GM19324 (cell line): ENCODE results near the gene ILK.

Source experiments
- ATAC-seq: cut with Tn5 transposase; IDR thresholded peaks from one replicate; pipeline ENCODE4 v1.9.1; 2021; ENCODE audit warnings: mild to moderate bottlenecking, moderate library complexity; ENCODE audit not compliant: unreplicated experiment, low FRiP score

The ILK gene

GRCh38 chr11:6603287-6604080, at the start of gene ILK, which contains the start of gene RRP8:
ILK (plus strand) TSS chr11:6603774; CDS start chr11:6604272, 498 bp downstream.
RRP8 (minus strand) TSS chr11:6603616; CDS start chr11:6603502, 114 bp downstream.
- ATAC-seq: peak; percentile 89

GRCh38 chr11:6554828-6555706, 48.5 kb upstream of the ILK start:
- no peak for ATAC-seq

DNA sequence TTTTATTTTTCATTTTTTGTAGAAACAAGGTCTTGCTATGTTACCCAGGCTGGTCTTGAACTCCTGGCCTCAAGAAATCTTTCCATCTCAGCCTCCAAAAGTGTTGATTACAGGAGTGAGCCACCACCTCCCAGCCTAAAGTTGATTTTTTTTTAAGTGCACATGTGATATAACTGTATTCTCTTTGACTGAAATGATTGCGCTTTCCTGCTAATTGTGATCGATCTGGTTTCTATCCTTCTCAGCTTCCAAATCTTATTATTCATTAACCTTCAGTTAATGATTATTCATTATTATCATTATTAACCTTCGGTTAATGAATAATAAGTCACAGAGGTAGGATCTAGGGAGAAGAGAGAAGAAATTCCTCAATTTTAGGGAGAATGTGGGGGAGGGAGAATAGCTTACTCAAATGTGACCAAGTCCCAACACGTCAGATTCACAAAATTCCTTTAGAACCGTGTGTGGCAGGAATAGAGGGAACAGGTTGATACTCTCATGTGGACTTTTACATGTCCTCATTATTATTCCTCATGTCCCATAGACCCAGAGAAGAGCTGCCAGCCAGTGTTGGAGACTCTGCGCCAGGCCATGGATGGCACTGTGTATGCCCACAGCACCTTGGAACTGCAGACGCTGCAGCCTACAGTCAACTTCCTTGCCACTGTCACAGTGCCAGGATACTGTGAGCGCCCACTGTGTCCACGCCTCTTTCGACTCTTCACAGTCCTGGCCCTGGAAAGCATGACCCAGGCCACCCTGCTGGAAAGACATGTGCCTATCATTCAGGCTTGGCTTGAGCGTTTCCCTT, 47.2 kb upstream of the ILK start:
- ATAC-seq: no peak

DNA sequence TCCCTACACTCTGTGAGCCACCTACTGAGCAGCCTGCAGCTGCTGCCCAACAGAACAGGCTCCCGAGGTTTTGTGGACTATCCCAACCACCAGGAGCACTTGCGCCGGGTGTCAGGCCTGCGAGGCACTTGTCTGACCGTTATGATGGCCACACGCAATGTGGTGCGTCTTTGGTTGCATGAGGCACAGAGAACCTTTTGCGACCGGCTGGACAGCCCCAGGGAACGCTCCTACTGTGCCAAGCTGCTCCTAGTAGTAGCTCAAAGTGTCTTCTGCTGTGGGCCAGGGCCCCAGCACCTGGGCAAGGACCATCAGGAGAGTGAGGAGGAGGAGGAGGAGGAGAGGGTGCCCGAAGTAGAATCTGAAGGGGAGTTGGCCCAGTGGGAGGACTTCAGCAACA, 46.5 kb upstream of the ILK start:
- no peak for ATAC-seq

DNA sequence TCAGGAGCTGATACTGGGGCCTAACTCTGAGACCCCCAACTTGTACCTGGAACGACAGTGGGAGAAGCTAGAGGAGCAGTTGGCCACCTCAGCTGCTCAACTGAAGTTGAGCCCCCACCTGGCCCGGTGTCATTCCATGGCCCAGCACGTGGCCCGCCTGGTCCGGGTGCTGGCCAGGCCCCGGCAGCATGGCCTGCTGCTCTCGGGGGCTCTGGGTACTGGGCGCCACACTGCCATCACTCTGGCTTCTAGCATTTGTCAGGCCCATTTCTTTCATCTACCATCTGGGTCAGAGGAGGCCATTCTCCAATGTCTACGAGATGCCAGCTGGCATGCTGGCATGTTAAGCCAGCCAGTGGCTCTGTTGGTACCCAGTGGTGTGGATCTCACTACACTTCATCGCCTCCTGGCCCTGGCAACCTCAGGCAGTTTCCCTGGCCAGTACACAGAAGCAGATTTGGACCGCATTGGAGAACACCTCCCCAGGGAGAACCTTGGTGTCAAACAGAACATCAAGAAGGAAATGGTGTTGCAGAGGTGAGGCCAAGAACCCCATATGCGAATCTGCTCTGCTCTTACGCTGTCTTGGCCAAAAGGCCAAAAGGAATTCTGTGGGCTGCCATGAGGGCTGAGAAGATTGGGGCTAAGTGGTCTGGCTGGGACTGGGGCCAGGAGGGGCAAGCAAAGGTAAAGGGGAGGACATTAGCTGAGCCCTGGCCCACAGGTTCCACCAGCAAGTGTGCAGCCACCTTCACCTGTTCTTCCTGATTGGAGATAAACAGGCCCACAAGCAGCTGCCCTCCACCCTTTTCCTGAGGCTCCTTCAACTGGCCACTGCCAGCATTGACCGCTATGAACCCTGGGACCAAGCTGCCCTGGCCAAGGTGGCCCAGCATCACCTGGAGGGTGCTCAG, 45.6 kb upstream of the ILK start:
- ATAC-seq: no peak

- ATAC-seq: no peak
Measured at GRCh38 chr11:6559369-6559768, 44.2 kb upstream of the ILK start.

DNA sequence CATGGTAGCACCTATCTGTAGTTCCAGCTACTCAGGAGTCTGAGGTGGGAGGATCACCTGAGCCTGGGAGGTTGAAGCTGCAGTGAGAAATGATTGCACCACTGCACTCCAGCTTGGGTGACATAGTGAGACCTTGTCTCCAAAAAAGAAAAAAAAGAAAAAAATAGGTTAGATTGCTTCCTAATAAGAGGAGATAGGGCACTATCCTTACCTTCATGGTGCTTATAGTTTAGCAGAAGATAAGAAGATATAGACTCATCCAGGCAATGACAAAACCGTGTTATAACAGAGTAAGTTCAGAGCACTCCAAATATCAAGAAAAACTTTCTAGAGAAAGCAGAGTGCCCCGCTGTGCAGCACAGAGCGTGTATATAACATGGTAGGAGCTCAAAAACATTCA, 42.3 kb upstream of the ILK start:
- no peak for ATAC-seq

DNA sequence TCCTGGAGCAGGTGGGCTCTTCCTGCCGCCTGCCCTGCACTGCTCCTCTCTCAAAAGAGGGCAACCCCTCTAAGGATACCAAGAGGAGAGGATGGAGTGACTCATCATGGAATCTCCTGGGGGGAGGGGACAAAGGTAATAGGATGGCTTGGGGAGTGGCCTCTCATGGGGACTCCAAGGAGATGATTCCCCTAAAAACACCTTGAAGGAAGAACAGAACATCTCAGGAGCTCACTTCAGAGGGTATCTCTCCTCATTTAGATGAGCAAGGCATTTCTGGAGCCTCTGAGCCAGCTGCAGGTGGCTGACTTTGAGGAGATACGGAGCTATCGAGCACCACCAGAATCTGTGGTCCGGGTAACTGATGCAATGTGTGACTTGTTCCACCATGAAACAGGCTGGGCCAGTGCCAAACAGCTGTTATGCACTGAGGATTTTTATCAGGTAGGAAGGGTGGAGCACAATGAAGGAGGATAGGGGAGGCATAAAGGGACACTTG, 40.4 kb upstream of the ILK start:
- ATAC-seq: no peak

DNA sequence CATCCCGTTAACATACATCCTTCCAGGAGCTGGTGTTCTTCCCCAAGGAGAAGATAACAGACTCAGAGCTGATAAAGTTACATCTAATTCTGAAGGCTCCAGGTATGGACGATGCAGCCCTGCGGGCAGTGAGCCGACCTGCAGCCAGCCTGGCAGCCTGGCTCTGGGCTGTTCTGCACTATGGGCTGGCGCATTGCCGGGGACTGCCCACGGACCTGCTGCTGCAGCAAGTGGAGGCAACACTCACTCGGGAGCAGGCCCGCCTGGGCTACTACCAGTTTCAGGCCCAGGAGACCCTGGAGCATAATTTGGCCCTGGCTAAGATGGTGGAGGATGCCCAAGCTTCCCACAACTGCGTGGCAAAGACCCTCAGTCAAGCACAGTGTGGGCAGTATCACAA, 39.9 kb upstream of the ILK start:
- no peak for ATAC-seq

DNA sequence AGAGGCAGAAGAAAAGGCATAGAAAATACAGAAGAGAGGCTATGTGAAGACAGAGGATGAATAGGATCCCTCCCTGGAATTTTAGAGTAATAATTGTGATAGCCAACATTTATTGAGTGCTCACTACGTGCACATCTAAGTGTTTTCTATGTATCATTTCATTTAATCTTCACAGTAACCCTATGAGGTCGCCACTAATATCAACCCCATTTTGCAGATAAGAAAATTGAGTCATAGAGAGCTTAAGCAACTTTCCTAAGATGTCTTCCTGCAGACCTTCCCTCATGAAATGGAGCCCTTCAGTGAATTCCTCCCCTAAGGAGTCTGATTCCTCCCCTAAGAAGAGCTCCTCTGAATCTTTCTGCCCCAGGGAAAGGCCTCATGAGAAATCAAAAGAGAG, 38.2 kb upstream of the ILK start:
- ATAC-seq: no peak

- ATAC-seq: no peak
Measured at GRCh38 chr11:6565988-6566703, 37.4 kb upstream of the ILK start.

GRCh38 chr11:6566704-6567370, 36.7 kb upstream of the ILK start:
- ATAC-seq: no peak

DNA sequence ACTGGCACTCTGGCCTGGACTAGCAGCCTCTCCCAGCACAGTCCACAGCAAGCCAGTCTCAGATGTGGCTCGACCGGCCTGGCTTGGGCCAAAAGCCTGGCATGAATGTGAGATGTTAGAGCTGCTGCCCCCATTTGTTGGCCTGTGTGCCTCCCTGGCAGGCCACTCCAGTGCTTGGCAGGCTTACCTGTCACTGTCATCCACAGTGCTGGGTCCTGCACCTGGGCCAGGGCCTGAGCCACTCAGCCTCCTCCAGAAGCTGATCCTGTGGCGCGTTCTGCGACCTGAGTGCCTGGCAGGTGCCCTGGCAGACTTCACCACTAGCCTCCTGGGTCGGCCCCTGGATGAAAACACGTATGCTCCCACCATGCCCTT, 36.2 kb upstream of the ILK start:
- ATAC-seq: no peak

- ATAC-seq: no peak
Measured at GRCh38 chr11:6568191-6568918, 35.2 kb upstream of the ILK start.

GRCh38 chr11:6569706-6570105, 33.9 kb upstream of the ILK start:
- no peak for ATAC-seq

- ATAC-seq: no peak
Measured at GRCh38 chr11:6570691-6571427, 32.7 kb upstream of the ILK start.

GRCh38 chr11:6571434-6572008, 32.1 kb upstream of the ILK start:
- no peak for ATAC-seq
